Skeletal muscle tissue (tissue), 5 donors: Measurements from ENCODE around the gene AGBL2. TPM values are rescaled to one million over a fixed set of nuclear protein-coding genes. Genes with fewer than 3 reads are reported as not detected.

Source experiments
- H3K27ac ChIP-seq: one replicate; pipeline ENCODE4 v1.7.0; 2013; ENCODE audit warnings: mild to moderate bottlenecking, low read depth, low read length, inconsistent platforms
- H3K27me3 ChIP-seq, 3 donors: one replicate each; pipeline ENCODE4 v1.7.0; 2013; ENCODE audit warnings: low read length in 3 of 3; ENCODE audit not compliant: control insufficient read depth in 3 of 3, insufficient read depth in 3 of 3
- H3K36me3 ChIP-seq, 3 donors: one replicate each; pipeline ENCODE4 v1.7.0; 2013; ENCODE audit warnings: low read length in 3 of 3; ENCODE audit not compliant: control insufficient read depth in 3 of 3, insufficient read depth in 3 of 3
- H3K4me1 ChIP-seq, 3 donors: one replicate each; pipeline ENCODE4 v1.7.0; 2013; ENCODE audit warnings: low read length in 3 of 3, mild to moderate bottlenecking in 3 of 3; ENCODE audit not compliant: control insufficient read depth in 3 of 3, insufficient read depth in 3 of 3
- H3K4me3 ChIP-seq, 3 donors: one replicate each; pipeline ENCODE4 v1.7.0; 2013; ENCODE audit warnings: low read length in 3 of 3
- H3K9ac ChIP-seq, 3 donors: one replicate each; pipeline ENCODE4 v1.7.0; 2013; ENCODE audit warnings: low read length in 3 of 3, mild to moderate bottlenecking in 3 of 3, moderate library complexity in 2 of 3, low read depth in 1 of 3
- H3K9me3 ChIP-seq, 3 donors: one replicate each; pipeline ENCODE4 v1.7.0; 2013; ENCODE audit warnings: low read length in 3 of 3; ENCODE audit not compliant: control insufficient read depth in 3 of 3
- small RNA-seq: library from RNA; depleted of rRNA; stranded (forward); fragments of <200 nt; gene quantifications from one replicate; pipeline ENCODE3, GENCODE V24; 2014
- total RNA-seq: library from RNA; depleted of rRNA; stranded (reverse); fragments of >200 nt; gene quantifications from one replicate; pipeline ENCODE4 v1.2.3, GENCODE V29; 2014
- donor health status: Osteomylitis.

The AGBL2 gene
- total RNA-seq, 1 donor from 2014 or later = 2.6 TPM

DNA sequence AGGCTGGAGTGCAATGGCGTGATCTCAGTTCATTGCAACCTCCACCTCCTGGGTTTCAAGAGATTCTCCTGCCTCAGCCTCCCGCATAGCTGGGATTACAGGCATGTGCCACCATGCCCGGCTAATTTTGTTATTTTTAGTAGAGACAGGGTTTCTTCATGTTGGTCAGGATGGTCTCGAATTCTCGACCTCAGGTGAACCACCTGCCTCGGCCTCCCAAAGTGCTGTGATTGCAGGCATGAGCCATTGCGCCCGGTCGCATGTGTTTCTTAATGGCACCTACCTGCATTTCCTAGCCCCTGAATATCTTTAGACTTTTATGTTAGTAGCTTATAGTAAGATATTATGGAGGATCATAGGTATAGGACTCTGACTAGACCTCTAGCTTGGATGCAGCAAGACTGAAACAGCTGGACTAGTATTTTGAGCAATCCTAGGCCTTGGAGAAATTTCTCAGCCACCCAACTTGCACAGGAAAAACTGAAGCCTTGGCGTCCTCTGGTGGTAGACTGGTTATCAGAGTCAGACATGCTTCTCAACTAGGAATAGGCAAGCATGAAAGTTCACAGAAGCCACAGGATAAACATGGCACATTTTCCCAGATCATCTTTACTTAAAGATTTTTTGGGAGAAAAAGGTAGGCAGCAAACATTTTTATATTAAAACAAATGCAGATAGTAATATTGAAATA lies 98.3 kb downstream of the AGBL2 start:
- Histone ChIP-seq H3K36me3 (peaks cover 13 to 30% (median 24%) of the 10 kb centered on the region in 3 donors), H3K27me3 (no peaks in the 10 kb centered on the region), H3K9ac (no peak overlapping the region), H3K4me3 (no peak overlapping the region), H3K9me3 (no peaks in the 10 kb centered on the region), H3K4me1 (no peaks in the 10 kb centered on the region), H3K27ac (no peak overlapping the region)

DNA sequence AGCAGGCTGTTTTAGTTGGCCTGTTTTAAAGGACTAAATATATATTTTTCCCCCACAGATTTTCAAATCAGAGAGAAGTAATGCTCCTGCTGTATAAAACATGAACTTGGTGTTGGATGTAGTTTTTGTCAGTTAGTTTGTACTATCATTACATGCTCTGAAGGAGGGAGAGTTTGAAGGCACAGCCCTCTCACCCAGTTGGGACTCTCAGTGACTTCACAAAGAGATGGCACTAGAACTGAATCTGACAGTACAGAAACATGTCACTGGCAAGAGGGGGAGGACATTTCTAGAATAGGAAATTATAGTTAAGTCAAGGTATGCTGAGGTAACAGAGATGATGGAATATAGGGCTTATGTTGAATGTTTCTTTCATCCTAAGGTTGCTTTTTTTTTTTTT lies 99.9 kb downstream of the AGBL2 start:
- Histone ChIP-seq H3K9ac (no peak overlapping the region), H3K36me3 (peaks cover 4 to 17% (median 17%) of the 10 kb centered on the region in 3 donors), H3K9me3 (no peaks in the 10 kb centered on the region), H3K4me1 (peaks cover 0 to 3% (median 0%) of the 10 kb centered on the region in 3 donors), H3K27ac (no peak overlapping the region), H3K27me3 (no peaks in the 10 kb centered on the region), H3K4me3 (no peak overlapping the region)

DNA sequence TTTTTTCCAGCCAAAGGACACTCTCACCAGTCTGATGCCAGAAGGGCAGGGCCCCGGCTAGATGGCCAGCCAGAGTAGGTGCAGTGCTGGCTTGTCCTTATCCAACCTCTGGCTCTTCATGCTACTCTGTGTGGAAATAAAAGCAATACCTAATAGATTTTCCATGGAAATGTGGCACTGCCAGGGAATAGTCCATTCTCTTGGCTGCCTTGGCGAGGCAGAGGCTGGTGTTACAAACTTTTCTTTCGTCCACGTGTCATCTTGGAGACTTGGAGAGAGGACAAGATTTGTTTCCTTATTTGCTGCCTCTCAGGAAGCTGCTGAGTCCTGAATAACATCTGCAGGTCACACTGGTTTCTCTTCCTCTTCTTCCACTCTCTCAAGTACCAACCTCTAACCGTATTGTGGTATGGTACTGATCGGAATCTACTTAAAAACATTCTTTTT lies 103.8 kb downstream of the AGBL2 start:
- Histone ChIP-seq H3K27me3 (no peaks in the 10 kb centered on the region), H3K4me1 (peaks cover 3 to 14% (median 3%) of the 10 kb centered on the region in 3 donors), H3K36me3 (peaks cover 0 to 11% (median 0%) of the 10 kb centered on the region in 3 donors), H3K4me3 (no peak overlapping the region), H3K27ac (no peak overlapping the region), H3K9ac (no peak overlapping the region), H3K9me3 (no peaks in the 10 kb centered on the region)

DNA sequence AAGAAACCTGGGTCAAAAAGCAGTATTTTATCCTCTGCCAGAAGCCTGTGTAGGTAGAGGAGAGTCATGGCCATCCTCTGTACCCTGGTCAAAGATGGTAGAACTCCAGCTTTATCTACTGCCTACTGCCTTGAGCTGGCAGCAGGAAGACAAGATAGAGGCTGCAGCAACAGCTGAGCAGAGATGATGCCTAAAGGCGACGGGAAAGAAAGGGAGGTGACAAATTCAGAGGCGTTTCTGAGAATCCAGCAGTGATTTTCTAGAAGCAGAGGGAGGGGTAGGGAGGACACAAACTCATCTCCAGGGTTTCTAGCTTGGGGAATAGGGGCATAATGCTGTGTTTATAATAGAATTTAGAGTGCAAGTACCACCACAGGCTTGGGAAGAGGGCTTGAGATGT lies 105.5 kb downstream of the AGBL2 start:
- no peak overlapping the region for H3K9ac ChIP-seq
- no peaks in the 10 kb centered on the region for H3K9me3 ChIP-seq
- no peak overlapping the region for H3K27ac ChIP-seq
- no peaks in the 10 kb centered on the region for H3K27me3 ChIP-seq
- H3K4me3 ChIP-seq = no peak overlapping the region
- peaks cover 3 to 14% (median 3%) of the 10 kb centered on the region in 3 donors for H3K4me1 ChIP-seq
- H3K36me3 ChIP-seq = peaks cover 0 to 11% (median 0%) of the 10 kb centered on the region in 3 donors

Small RNA genes lying within 50 kb of the gene (small RNA-seq; reads per million reads assigned to genes)
- gene RF00019 = not detected

Other genes with a start within 250 kb of the AGBL2 start
- 74.6 TPM for gene CELF1, start 162.2 kb downstream of the AGBL2 start, total RNA-seq
- gene PTPMT1, start 149.8 kb downstream of the AGBL2 start, total RNA-seq = 18.8 TPM
- 19.8 TPM for gene KBTBD4, start 136.4 kb downstream of the AGBL2 start, total RNA-seq
- 95.5 TPM for gene NDUFS3, start 136.3 kb downstream of the AGBL2 start, total RNA-seq
- 2.1 TPM for gene FAM180B, start 128.7 kb downstream of the AGBL2 start, total RNA-seq
- 6.8 TPM for gene C1QTNF4, start 121.0 kb downstream of the AGBL2 start, total RNA-seq
- 41.2 TPM for gene MTCH2, start 72.8 kb downstream of the AGBL2 start, total RNA-seq
- gene FNBP4, start 52.0 kb upstream of the AGBL2 start, total RNA-seq = 71.0 TPM
- gene NUP160, start 133.0 kb upstream of the AGBL2 start, total RNA-seq = 42.8 TPM